ENCODE results near the gene RCC2. TPM values are rescaled to one million over a fixed set of nuclear protein-coding genes. Genes with fewer than 3 reads are reported as not detected.
A peak's percentile ranks its signal among the peaks of the same experiment; 100 is the strongest.

RCC2 gene
- total and polyA plus RNA-seq, 2 donors (not counting 3 experiments of a cell fraction or from before 2014, with no cell fraction given) = 137 to 166 TPM

DNA sequence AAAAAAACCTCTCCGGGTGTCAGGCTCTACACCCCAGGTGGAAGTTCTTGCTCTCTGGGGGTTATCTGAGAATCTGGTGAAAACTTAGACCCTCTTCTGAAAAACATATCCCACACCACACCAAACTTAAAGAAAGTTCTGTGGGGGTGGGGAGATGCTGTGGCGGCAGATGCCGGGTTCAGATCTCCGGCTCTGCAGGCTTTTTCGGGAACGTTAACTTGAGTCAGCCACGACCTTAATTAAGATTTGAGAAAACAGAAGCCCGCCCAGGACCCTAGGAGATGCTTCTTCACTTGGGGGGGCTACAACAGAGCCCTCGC is 2.3 kb downstream of the RCC2 start:
- dilution Hi-C loops (cut with MboI; ENCODE audit: extremely low pct_ligation_motif_present, low sequenced_read_pairs) (no loop called here), intact Hi-C loops (cut with micrococcal nuclease) (loop anchor here (10.0 kb wide), 1 partner anchor 382 kb away; the partner anchor contains the start of gene SDHB)
- peak overlapping the region; percentile 50 to 90 (median 66) for H3K4me3 ChIP-seq (replicated peaks in 1 of 3; ENCODE audit: insufficient read depth in 1 of 3, low read depth in 1 of 3, low read length in 3 of 3)
- peak; percentile 43 for DNase-seq (ENCODE audit: low read depth, low spot score)
- peaks cover 0 to 6% of the 10 kb centered on the region in 2 experiments for H3K27me3 ChIP-seq (ENCODE audit: control insufficient read depth in 2 of 2, insufficient read depth in 2 of 2, low read length in 2 of 2)
- no peaks in the 10 kb centered on the region for H3K9me3 ChIP-seq (replicated peaks; ENCODE audit: control insufficient read depth, insufficient read depth, low read length)
- no peak for TF ChIP-seq POLR2A (IDR thresholded peaks at IDR 0.05; ENCODE audit: low read depth, low read length)
- no peak for TF ChIP-seq POLR2AphosphoS5 (IDR thresholded peaks at IDR 0.05; ENCODE audit: insufficient read depth, low read depth, low read length)
- no peak for TF ChIP-seq EZH2 (IDR thresholded peaks at IDR 0.05; ENCODE audit: borderline replicate concordance, low read depth, low read length, severe bottlenecking)
- no peak for TF ChIP-seq JUN (IDR thresholded peaks at IDR 0.05; ENCODE audit: borderline replicate concordance, insufficient read depth, insufficient read length, low read depth)
- peaks cover 61% of the 10 kb centered on the region for H3K79me2 ChIP-seq (ENCODE audit: control insufficient read depth, insufficient read depth, low read length)
- H3K4me1 ChIP-seq (ENCODE audit: control insufficient read depth, extremely low read depth, insufficient read depth, low read length) = peaks cover 15% of the 10 kb centered on the region
- peak overlapping the region; percentile 72 for H3K9ac ChIP-seq (replicated peaks; ENCODE audit: extremely low read depth, insufficient read depth, low read length)
- peaks cover 5 to 16% of the 10 kb centered on the region in 2 experiments for H3K36me3 ChIP-seq (ENCODE audit: control insufficient read depth in 2 of 2, extremely low read depth in 1 of 2, insufficient read depth in 2 of 2, low read length in 2 of 2)
- peaks cover 12% of the 10 kb centered on the region for H4K20me1 ChIP-seq (replicated peaks; ENCODE audit: control insufficient read depth, extremely low read depth, insufficient read depth, low read length)
- ChIA-PET POLR2A (no interaction called here), CTCF (no interaction called here)
- peak overlapping the region; percentile 91 for H3K4me2 ChIP-seq (ENCODE audit: insufficient read depth, low read length)
- H3K27ac ChIP-seq (ENCODE audit: insufficient read depth, low read depth, low read length) = peak overlapping the region; percentile 52
- BruUV-seq (replicated peaks) = no TSS peak
- H3K9me1 ChIP-seq (replicated peaks; ENCODE audit: control insufficient read depth, extremely low read depth, insufficient read depth, low read length) = no peaks in the 10 kb centered on the region
- no peak for FAIRE-seq
- H2AFZ ChIP-seq (ENCODE audit: low read depth, low read length) = no peak overlapping the region

DNA sequence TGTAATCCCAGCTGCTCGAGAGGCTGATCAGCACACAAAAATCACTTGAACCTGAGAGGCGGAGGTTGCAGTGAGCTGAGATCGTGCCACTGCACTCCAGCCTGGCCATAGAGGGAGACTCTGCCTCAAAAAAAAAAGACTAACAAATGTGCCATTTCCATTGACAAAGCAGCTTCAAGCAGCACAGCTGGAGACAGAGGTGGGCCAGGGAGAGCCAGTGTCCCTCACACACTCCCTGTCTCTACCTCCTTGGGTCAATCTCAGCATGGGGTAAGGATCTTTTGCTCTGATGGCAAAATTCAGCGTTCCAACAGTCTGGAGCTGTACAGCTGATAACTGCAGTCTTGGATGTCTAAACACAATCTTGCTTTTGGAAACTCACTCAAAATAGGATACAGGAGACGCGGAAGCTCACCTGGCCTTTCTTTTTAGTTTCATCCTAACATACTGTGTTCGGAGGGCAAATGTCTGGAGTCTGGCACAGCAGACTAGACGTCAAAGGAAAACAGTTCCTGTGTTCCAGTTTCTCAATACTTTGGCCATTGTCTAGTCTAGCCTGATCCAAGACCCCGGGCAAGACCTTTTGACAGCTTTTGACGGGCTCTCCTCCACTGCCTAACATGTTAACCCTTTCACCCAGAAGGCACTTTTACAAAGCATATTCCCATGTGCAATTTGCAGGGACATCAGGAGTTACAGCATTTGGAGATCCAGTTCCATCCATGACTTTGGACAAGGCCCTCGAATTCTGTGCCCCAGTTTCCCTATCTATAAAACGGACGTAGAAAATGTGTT is 2.9 kb downstream of the RCC2 start:
- Histone ChIP-seq H3K27me3 (ENCODE audit: control insufficient read depth in 2 of 2, insufficient read depth in 2 of 2, low read length in 2 of 2) (peaks cover 0 to 4% of the 10 kb centered on the region in 2 experiments), H3K79me2 (ENCODE audit: control insufficient read depth, insufficient read depth, low read length) (peaks cover 67% of the 10 kb centered on the region), H4K20me1 (replicated peaks; ENCODE audit: control insufficient read depth, extremely low read depth, insufficient read depth, low read length) (peaks cover 12% of the 10 kb centered on the region), H3K9me3 (replicated peaks; ENCODE audit: control insufficient read depth, insufficient read depth, low read length) (no peaks in the 10 kb centered on the region), H3K9ac (replicated peaks; ENCODE audit: extremely low read depth, insufficient read depth, low read length) (peak overlapping the region; percentile 72), H3K9me1 (replicated peaks; ENCODE audit: control insufficient read depth, extremely low read depth, insufficient read depth, low read length) (no peaks in the 10 kb centered on the region), H3K27ac (ENCODE audit: insufficient read depth, low read depth, low read length) (peak overlapping the region; percentile 52), H2AFZ (ENCODE audit: low read depth, low read length) (no peak overlapping the region), H3K4me1 (ENCODE audit: control insufficient read depth, extremely low read depth, insufficient read depth, low read length) (peaks cover 15% of the 10 kb centered on the region), H3K4me3 (replicated peaks in 1 of 3; ENCODE audit: insufficient read depth in 1 of 3, low read depth in 1 of 3, low read length in 3 of 3) (peak overlapping the region; percentile 50 to 90 (median 66)), H3K4me2 (ENCODE audit: insufficient read depth, low read length) (peak overlapping the region; percentile 91), H3K36me3 (ENCODE audit: control insufficient read depth in 2 of 2, extremely low read depth in 1 of 2, insufficient read depth in 2 of 2, low read length in 2 of 2) (peaks cover 5 to 16% of the 10 kb centered on the region in 2 experiments)
- intact Hi-C loops (cut with micrococcal nuclease) (loop anchor here (10.0 kb wide), 1 partner anchor 382 kb away; the partner anchor contains the start of gene SDHB), dilution Hi-C loops (cut with MboI; ENCODE audit: extremely low pct_ligation_motif_present, low sequenced_read_pairs) (no loop called here)
- ChIA-PET POLR2A (no interaction called here), CTCF (no interaction called here)
- DNase-seq (ENCODE audit: low read depth, low spot score) = peak; percentile 30
- TF ChIP-seq EZH2 (IDR thresholded peaks at IDR 0.05; ENCODE audit: borderline replicate concordance, low read depth, low read length, severe bottlenecking) (no peak), GATA2 (IDR thresholded peaks at IDR 0.05; ENCODE audit: insufficient read depth, insufficient read length, low read depth, low read length) (no peak), POLR2AphosphoS5 (IDR thresholded peaks at IDR 0.05; ENCODE audit: insufficient read depth, low read depth, low read length) (no peak), MYC (IDR thresholded peaks at IDR 0.05; ENCODE audit: low read depth, low read length) (no peak), FOS (IDR thresholded peaks at IDR 0.05; ENCODE audit: borderline replicate concordance, insufficient read depth, low read length) (no peak), POLR2A (IDR thresholded peaks at IDR 0.05; ENCODE audit: low read depth, low read length) (no peak), JUN (IDR thresholded peaks at IDR 0.05; ENCODE audit: borderline replicate concordance, insufficient read depth, insufficient read length, low read depth) (no peak)
- TF ChIP-seq, protein P1, sequence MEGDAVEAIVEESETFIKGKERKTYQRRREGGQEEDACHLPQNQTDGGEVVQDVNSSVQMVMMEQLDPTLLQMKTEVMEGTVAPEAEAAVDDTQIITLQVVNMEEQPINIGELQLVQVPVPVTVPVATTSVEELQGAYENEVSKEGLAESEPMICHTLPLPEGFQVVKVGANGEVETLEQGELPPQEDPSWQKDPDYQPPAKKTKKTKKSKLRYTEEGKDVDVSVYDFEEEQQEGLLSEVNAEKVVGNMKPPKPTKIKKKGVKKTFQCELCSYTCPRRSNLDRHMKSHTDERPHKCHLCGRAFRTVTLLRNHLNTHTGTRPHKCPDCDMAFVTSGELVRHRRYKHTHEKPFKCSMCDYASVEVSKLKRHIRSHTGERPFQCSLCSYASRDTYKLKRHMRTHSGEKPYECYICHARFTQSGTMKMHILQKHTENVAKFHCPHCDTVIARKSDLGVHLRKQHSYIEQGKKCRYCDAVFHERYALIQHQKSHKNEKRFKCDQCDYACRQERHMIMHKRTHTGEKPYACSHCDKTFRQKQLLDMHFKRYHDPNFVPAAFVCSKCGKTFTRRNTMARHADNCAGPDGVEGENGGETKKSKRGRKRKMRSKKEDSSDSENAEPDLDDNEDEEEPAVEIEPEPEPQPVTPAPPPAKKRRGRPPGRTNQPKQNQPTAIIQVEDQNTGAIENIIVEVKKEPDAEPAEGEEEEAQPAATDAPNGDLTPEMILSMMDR (IDR thresholded peaks at IDR 0.05; ENCODE audit: extremely low read depth in 1 of 2, insufficient read depth in 1 of 2, low read depth in 1 of 2, low read length in 2 of 2) = no peak
- TF ChIP-seq, protein P2, sequence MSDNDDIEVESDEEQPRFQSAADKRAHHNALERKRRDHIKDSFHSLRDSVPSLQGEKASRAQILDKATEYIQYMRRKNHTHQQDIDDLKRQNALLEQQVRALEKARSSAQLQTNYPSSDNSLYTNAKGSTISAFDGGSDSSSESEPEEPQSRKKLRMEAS (IDR thresholded peaks at IDR 0.05; ENCODE audit: insufficient read depth, insufficient read length) = no peak
- BruUV-seq (replicated peaks) = TSS peak; percentile 23
- FAIRE-seq = peak; percentile 76
